CD8-positive, alpha-beta memory T cell (primary cell): ENCODE results near the gene SRGAP1. TPM values are rescaled to one million over a fixed set of nuclear protein-coding genes. Genes with fewer than 3 reads are reported as not detected.
"Not testable (repeated sequence)": the region's sequence is repeated elsewhere in the genome, so short reads cannot be mapped to it uniquely, and the experiment has no call there.

Experiments used
- CTCF ChIA-PET: fragments of 350-600 bp; sonication (Branson Sonifier 250); formaldehyde crosslinking; loops from one replicate; lab custom pipeline; 2021; ENCODE audit warnings: antibody characterized with exemption; lab: Charles Lee
- POLR2A ChIA-PET: fragments of 350-600 bp; sonication (Branson Sonifier 250); formaldehyde crosslinking; loops from one replicate; lab custom pipeline; 2021; ENCODE audit warnings: antibody characterized with exemption; lab: Charles Lee
- DNase-seq, 5 donors: peaks; one replicate each; pipeline versions ENCODE4 v3.0.0 to v3.0.0-alpha.2; 2020 to 2022; ENCODE audit warnings: mixed read lengths in 1 of 5
- H3K27ac ChIP-seq: one replicate; pipeline ENCODE4 v1.7.0; 2013; ENCODE audit warnings: low read depth, mild to moderate bottlenecking, low read length, moderate library complexity
- H3K27me3 ChIP-seq: 2 replicates; pipeline ENCODE4 v1.7.0; 2013; ENCODE audit warnings: low read length, mild to moderate bottlenecking; ENCODE audit not compliant: insufficient read depth, poor library complexity, severe bottlenecking
- H3K36me3 ChIP-seq: 2 replicates; pipeline ENCODE4 v1.7.0; 2013; ENCODE audit warnings: mild to moderate bottlenecking, low read length, moderate library complexity; ENCODE audit not compliant: insufficient read depth
- H3K4me1 ChIP-seq: 2 replicates; pipeline ENCODE4 v1.7.0; 2013; ENCODE audit warnings: mild to moderate bottlenecking, low read length, moderate library complexity; ENCODE audit not compliant: insufficient read depth
- H3K4me3 ChIP-seq: 2 replicates; pipeline ENCODE4 v1.7.0; 2013; ENCODE audit warnings: mild to moderate bottlenecking, low read length
- H3K9me3 ChIP-seq: 2 replicates; pipeline ENCODE4 v1.7.0; 2013; ENCODE audit warnings: mild to moderate bottlenecking, low read length
- H3K27ac Mint-ChIP-seq, 8 donors: one replicate each; pipeline ENCODE4 v1.8.0; 2020 to 2021; ENCODE audit warnings: mixed read lengths in 8 of 8, mild to moderate bottlenecking in 6 of 8, inconsistent platforms in 3 of 8, moderate library complexity in 3 of 8
- H3K27me3 Mint-ChIP-seq, 2 donors: one replicate each; pipeline ENCODE4 v1.8.0; 2020 to 2021; ENCODE audit warnings: mixed read lengths in 2 of 2, mild to moderate bottlenecking in 1 of 2, moderate library complexity in 1 of 2
- H3K36me3 Mint-ChIP-seq, 3 donors: one replicate each; pipeline ENCODE4 v1.8.0; 2020 to 2021; ENCODE audit warnings: mixed read lengths in 3 of 3, inconsistent platforms in 1 of 3, mild to moderate bottlenecking in 1 of 3
- H3K4me1 Mint-ChIP-seq, 3 donors: one replicate each; pipeline ENCODE4 v1.8.0; 2020 to 2021; ENCODE audit warnings: mixed read lengths in 3 of 3, inconsistent platforms in 1 of 3, mild to moderate bottlenecking in 1 of 3
- H3K4me3 Mint-ChIP-seq, 7 donors: one replicate each; pipeline ENCODE4 v1.8.0; 2020 to 2021; ENCODE audit warnings: mixed read lengths in 7 of 7, mild to moderate bottlenecking in 6 of 7, moderate library complexity in 4 of 7, inconsistent platforms in 2 of 7
- H3K9me3 Mint-ChIP-seq, 5 donors: one replicate each; pipeline ENCODE4 v1.8.0; 2020 to 2022; ENCODE audit warnings: mixed read lengths in 5 of 5, mild to moderate bottlenecking in 3 of 5, moderate library complexity in 2 of 5, inconsistent platforms in 1 of 5
- polyA plus RNA-seq: library from polyadenylated mRNA; unstranded; fragments of 300-500 nt; fragmentation: Illumina TruSeq; gene quantifications from one replicate; pipeline ENCODE4 v1.2.3, GENCODE V29; 2021
- total RNA-seq, 2 experiments: library from RNA; stranded (reverse); gene quantifications; one replicate each; pipeline ENCODE4 v1.2.3, GENCODE V29; 2021

SRGAP1 gene
- total and polyA plus RNA-seq, 3 experiments from 2014 or later: 0.09 to 0.64 (median 0.61) TPM

GRCh38 chr12:64131456-64131855, 287.0 kb downstream of the SRGAP1 start:
- H3K27ac ChIP-seq, H3K4me3 Mint-ChIP-seq, CTCF ChIA-PET, DNase-seq, H3K27me3 ChIP-seq, H3K27me3 Mint-ChIP-seq, H3K27ac Mint-ChIP-seq, H3K4me1 ChIP-seq, H3K36me3 ChIP-seq, H3K4me3 ChIP-seq, H3K9me3 ChIP-seq, H3K4me1 Mint-ChIP-seq, POLR2A ChIA-PET: not testable (repeated sequence)
- peaks cover 0 to 23% (median 0%) of the 10 kb centered on the region in 3 donors for H3K36me3 Mint-ChIP-seq
- H3K9me3 Mint-ChIP-seq: peaks cover 7 to 19% (median 9%) of the 10 kb centered on the region in 5 donors

- H3K27me3 ChIP-seq, H3K4me1 Mint-ChIP-seq, H3K4me3 Mint-ChIP-seq, CTCF ChIA-PET, DNase-seq, H3K27me3 Mint-ChIP-seq, H3K4me3 ChIP-seq, H3K9me3 ChIP-seq, H3K27ac Mint-ChIP-seq, H3K27ac ChIP-seq, H3K36me3 ChIP-seq, POLR2A ChIA-PET, H3K4me1 ChIP-seq: not testable (repeated sequence)
- Mint-ChIP-seq H3K36me3 (peaks cover 0 to 23% (median 0%) of the 10 kb centered on the region in 3 donors), H3K9me3 (peaks cover 7 to 21% (median 9%) of the 10 kb centered on the region in 5 donors)
Measured at GRCh38 chr12:64132672-64133071, 288.2 kb downstream of the SRGAP1 start.

- DNase-seq: no peak
- peaks cover 7 to 19% (median 9%) of the 10 kb centered on the region in 5 donors for H3K9me3 Mint-ChIP-seq
- peaks cover 0 to 3% of the 10 kb centered on the region in 2 donors for H3K27me3 Mint-ChIP-seq
- no peaks in the 10 kb centered on the region for H3K9me3 ChIP-seq
- no peak overlapping the region for H3K27ac Mint-ChIP-seq
- H3K4me1 ChIP-seq: no peaks in the 10 kb centered on the region
- H3K36me3 ChIP-seq: no peaks in the 10 kb centered on the region
- CTCF ChIA-PET: no interaction called here
- no peak overlapping the region for H3K4me3 ChIP-seq
- no peaks in the 10 kb centered on the region for H3K27me3 ChIP-seq
- no peaks in the 10 kb centered on the region for H3K4me1 Mint-ChIP-seq
- H3K27ac ChIP-seq: no peak overlapping the region
- POLR2A ChIA-PET: no interaction called here
- H3K4me3 Mint-ChIP-seq: no peak overlapping the region
- peaks cover 0 to 12% (median 0%) of the 10 kb centered on the region in 3 donors for H3K36me3 Mint-ChIP-seq
Measured at GRCh38 chr12:64137117-64137516, 292.6 kb downstream of the SRGAP1 start.

GRCh38 chr12:64139021-64139420, 294.5 kb downstream of the SRGAP1 start:
- H3K4me3 Mint-ChIP-seq: no peak overlapping the region
- no peak overlapping the region for H3K27ac ChIP-seq
- no peak overlapping the region for H3K4me3 ChIP-seq
- H3K9me3 Mint-ChIP-seq: peaks cover 2 to 12% (median 7%) of the 10 kb centered on the region in 5 donors
- no peak overlapping the region for H3K27ac Mint-ChIP-seq
- ChIA-PET POLR2A (no interaction called here), CTCF (no interaction called here)
- H3K27me3 ChIP-seq: no peaks in the 10 kb centered on the region
- peaks cover 0 to 3% of the 10 kb centered on the region in 2 donors for H3K27me3 Mint-ChIP-seq
- no peaks in the 10 kb centered on the region for H3K9me3 ChIP-seq
- H3K4me1 ChIP-seq: no peaks in the 10 kb centered on the region
- no peaks in the 10 kb centered on the region for H3K4me1 Mint-ChIP-seq
- no peaks in the 10 kb centered on the region for H3K36me3 ChIP-seq
- no peak for DNase-seq
- H3K36me3 Mint-ChIP-seq: peaks cover 0 to 12% (median 2%) of the 10 kb centered on the region in 3 donors

- H3K9me3 ChIP-seq: no peaks in the 10 kb centered on the region
- peaks cover 0 to 12% (median 5%) of the 10 kb centered on the region in 3 donors for H3K36me3 Mint-ChIP-seq
- no peaks in the 10 kb centered on the region for H3K27me3 Mint-ChIP-seq
- no peak overlapping the region for H3K4me3 Mint-ChIP-seq
- POLR2A ChIA-PET: no interaction called here
- no peak for DNase-seq
- H3K27ac Mint-ChIP-seq: no peak overlapping the region
- no peaks in the 10 kb centered on the region for H3K36me3 ChIP-seq
- CTCF ChIA-PET: no interaction called here
- H3K9me3 Mint-ChIP-seq: peaks cover 0 to 2% (median 0%) of the 10 kb centered on the region in 5 donors
- H3K27me3 ChIP-seq: no peaks in the 10 kb centered on the region
- H3K4me3 ChIP-seq: no peak overlapping the region
- no peaks in the 10 kb centered on the region for H3K4me1 ChIP-seq
- H3K4me1 Mint-ChIP-seq: peaks cover 0 to 3% (median 0%) of the 10 kb centered on the region in 3 donors
- H3K27ac ChIP-seq: no peak overlapping the region
Measured at GRCh38 chr12:64142382-64142781, 297.9 kb downstream of the SRGAP1 start.

GRCh38 chr12:64142784-64143183, 298.3 kb downstream of the SRGAP1 start:
- no peaks in the 10 kb centered on the region for H3K36me3 ChIP-seq
- no peaks in the 10 kb centered on the region for H3K4me1 ChIP-seq
- CTCF ChIA-PET: no interaction called here
- H3K27me3 ChIP-seq: no peaks in the 10 kb centered on the region
- no peak overlapping the region for H3K4me3 ChIP-seq
- no peak overlapping the region for H3K27ac ChIP-seq
- no peaks in the 10 kb centered on the region for H3K9me3 ChIP-seq
- no peaks in the 10 kb centered on the region for H3K27me3 Mint-ChIP-seq
- peaks cover 0 to 2% (median 0%) of the 10 kb centered on the region in 5 donors for H3K9me3 Mint-ChIP-seq
- H3K4me3 Mint-ChIP-seq: no peak overlapping the region
- no peak for DNase-seq
- POLR2A ChIA-PET: no interaction called here
- H3K36me3 Mint-ChIP-seq: peaks cover 0 to 12% (median 5%) of the 10 kb centered on the region in 3 donors
- no peak overlapping the region for H3K27ac Mint-ChIP-seq
- H3K4me1 Mint-ChIP-seq: peaks cover 0 to 6% (median 2%) of the 10 kb centered on the region in 3 donors

GRCh38 chr12:64145226-64145625, 300.7 kb downstream of the SRGAP1 start:
- H3K4me1 ChIP-seq: no peaks in the 10 kb centered on the region
- Mint-ChIP-seq H3K36me3 (peaks cover 0 to 12% (median 5%) of the 10 kb centered on the region in 3 donors), H3K4me3 (peak overlapping the region in 1 of 7 donors; percentile 45), H3K27me3 (no peaks in the 10 kb centered on the region), H3K9me3 (peaks cover 0 to 2% (median 0%) of the 10 kb centered on the region in 5 donors), H3K4me1 (peaks cover 0 to 6% (median 2%) of the 10 kb centered on the region in 3 donors), H3K27ac (no peak overlapping the region)
- no peak overlapping the region for H3K4me3 ChIP-seq
- no peaks in the 10 kb centered on the region for H3K27me3 ChIP-seq
- no peak overlapping the region for H3K27ac ChIP-seq
- no peak for DNase-seq
- ChIA-PET POLR2A (no interaction called here), CTCF (interaction anchor here (0.7 kb wide), 1 partner anchor 302 kb away, joined by 3 read pairs; no protein-coding TSS in a partner anchor)
- no peaks in the 10 kb centered on the region for H3K9me3 ChIP-seq
- no peaks in the 10 kb centered on the region for H3K36me3 ChIP-seq

- peaks cover 0 to 6% (median 2%) of the 10 kb centered on the region in 3 donors for H3K4me1 Mint-ChIP-seq
- no peaks in the 10 kb centered on the region for H3K27me3 ChIP-seq
- peak overlapping the region in 1 of 8 donors; percentile 45 for H3K27ac Mint-ChIP-seq
- H3K27ac ChIP-seq: no peak overlapping the region
- peaks cover 0 to 2% (median 0%) of the 10 kb centered on the region in 5 donors for H3K9me3 Mint-ChIP-seq
- peaks cover 0 to 14% (median 8%) of the 10 kb centered on the region in 3 donors for H3K36me3 Mint-ChIP-seq
- no peak for DNase-seq
- H3K27me3 Mint-ChIP-seq: no peaks in the 10 kb centered on the region
- no peaks in the 10 kb centered on the region for H3K9me3 ChIP-seq
- POLR2A ChIA-PET: no interaction called here
- peak overlapping the region in 6 of 7 donors; percentile 2 to 69 (median 40) for H3K4me3 Mint-ChIP-seq
- H3K36me3 ChIP-seq: no peaks in the 10 kb centered on the region
- H3K4me1 ChIP-seq: no peaks in the 10 kb centered on the region
- H3K4me3 ChIP-seq: no peak overlapping the region
- CTCF ChIA-PET: no interaction called here
Measured at GRCh38 chr12:64147011-64147631, 302.6 kb downstream of the SRGAP1 start.
